ENCODE data around the gene HGF. TPM values are rescaled to one million over a fixed set of nuclear protein-coding genes. Genes with fewer than 3 reads are reported as not detected.

Gene HGF
- total and polyA plus RNA-seq, 4 donors: 3.1 to 25.5 (median 12.3) TPM

GRCh38 chr7:81753392-81753791 is 16.5 kb downstream of the HGF start:
- Histone ChIP-seq H3K4me1 (ENCODE audit: control insufficient read depth in 5 of 5, insufficient read depth in 5 of 5, low read length in 5 of 5) (no peaks in the 10 kb centered on the region), H3K27me3 (ENCODE audit: control insufficient read depth in 3 of 3, insufficient read depth in 3 of 3, low read length in 2 of 3) (no peaks in the 10 kb centered on the region), H3K27ac (ENCODE audit: low read depth in 1 of 2, low read length in 1 of 2) (no peak overlapping the region), H3K9me3 (ENCODE audit: control insufficient read depth in 4 of 4, insufficient read depth in 3 of 4, low read length in 3 of 4) (no peaks in the 10 kb centered on the region), H3K36me3 (ENCODE audit: control insufficient read depth in 4 of 4, insufficient read depth in 4 of 4, low read length in 4 of 4) (peaks cover 1 to 22% (median 9%) of the 10 kb centered on the region in 4 donors), H3K9ac (ENCODE audit: insufficient read depth in 1 of 2, low read length in 2 of 2) (no peak overlapping the region), H3K4me3 (no peak overlapping the region)
- TF ChIP-seq, protein P1, sequence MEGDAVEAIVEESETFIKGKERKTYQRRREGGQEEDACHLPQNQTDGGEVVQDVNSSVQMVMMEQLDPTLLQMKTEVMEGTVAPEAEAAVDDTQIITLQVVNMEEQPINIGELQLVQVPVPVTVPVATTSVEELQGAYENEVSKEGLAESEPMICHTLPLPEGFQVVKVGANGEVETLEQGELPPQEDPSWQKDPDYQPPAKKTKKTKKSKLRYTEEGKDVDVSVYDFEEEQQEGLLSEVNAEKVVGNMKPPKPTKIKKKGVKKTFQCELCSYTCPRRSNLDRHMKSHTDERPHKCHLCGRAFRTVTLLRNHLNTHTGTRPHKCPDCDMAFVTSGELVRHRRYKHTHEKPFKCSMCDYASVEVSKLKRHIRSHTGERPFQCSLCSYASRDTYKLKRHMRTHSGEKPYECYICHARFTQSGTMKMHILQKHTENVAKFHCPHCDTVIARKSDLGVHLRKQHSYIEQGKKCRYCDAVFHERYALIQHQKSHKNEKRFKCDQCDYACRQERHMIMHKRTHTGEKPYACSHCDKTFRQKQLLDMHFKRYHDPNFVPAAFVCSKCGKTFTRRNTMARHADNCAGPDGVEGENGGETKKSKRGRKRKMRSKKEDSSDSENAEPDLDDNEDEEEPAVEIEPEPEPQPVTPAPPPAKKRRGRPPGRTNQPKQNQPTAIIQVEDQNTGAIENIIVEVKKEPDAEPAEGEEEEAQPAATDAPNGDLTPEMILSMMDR (IDR thresholded peaks at IDR 0.05; ENCODE audit: control extremely low read depth, extremely low read depth): no peak
- ATAC-seq (ENCODE audit: insufficient read depth, low FRiP score): no peak
- 80 to 82% methylated on average over 1 of the region's 1 CpG for WGBS, 2 donors
- DNase-seq: no peak

- Histone ChIP-seq H3K4me1 (ENCODE audit: control insufficient read depth in 5 of 5, insufficient read depth in 5 of 5, low read length in 5 of 5) (no peaks in the 10 kb centered on the region), H3K27ac (ENCODE audit: low read depth in 1 of 2, low read length in 1 of 2) (no peak overlapping the region), H3K4me3 (no peak overlapping the region), H3K9ac (ENCODE audit: insufficient read depth in 1 of 2, low read length in 2 of 2) (no peak overlapping the region), H3K9me3 (ENCODE audit: control insufficient read depth in 4 of 4, insufficient read depth in 3 of 4, low read length in 3 of 4) (no peaks in the 10 kb centered on the region), H3K27me3 (ENCODE audit: control insufficient read depth in 3 of 3, insufficient read depth in 3 of 3, low read length in 2 of 3) (no peaks in the 10 kb centered on the region), H3K36me3 (ENCODE audit: control insufficient read depth in 4 of 4, insufficient read depth in 4 of 4, low read length in 4 of 4) (peaks cover 1 to 22% (median 9%) of the 10 kb centered on the region in 4 donors)
- TF ChIP-seq, protein P1 (IDR thresholded peaks at IDR 0.05; ENCODE audit: control extremely low read depth, extremely low read depth): no peak
- WGBS, 2 donors: 38 to 62% methylated on average over 3 of the region's 3 CpGs
- DNase-seq (no peak), ATAC-seq (ENCODE audit: insufficient read depth, low FRiP score) (no peak)
Observed at GRCh38 chr7:81752318-81752714, 17.5 kb downstream of the HGF start.

- H3K27me3 ChIP-seq (ENCODE audit: control insufficient read depth in 3 of 3, insufficient read depth in 3 of 3, low read length in 2 of 3): no peaks in the 10 kb centered on the region
- no peaks in the 10 kb centered on the region for H3K9me3 ChIP-seq (ENCODE audit: control insufficient read depth in 4 of 4, insufficient read depth in 3 of 4, low read length in 3 of 4)
- peaks cover 1 to 19% (median 9%) of the 10 kb centered on the region in 4 donors for H3K36me3 ChIP-seq (ENCODE audit: control insufficient read depth in 4 of 4, insufficient read depth in 4 of 4, low read length in 4 of 4)
- no peak for ATAC-seq (ENCODE audit: insufficient read depth, low FRiP score)
- TF ChIP-seq, protein P1 (IDR thresholded peaks at IDR 0.05; ENCODE audit: control extremely low read depth, extremely low read depth): no peak
- no peak overlapping the region for H3K27ac ChIP-seq (ENCODE audit: low read depth in 1 of 2, low read length in 1 of 2)
- H3K4me3 ChIP-seq: no peak overlapping the region
- no peak for DNase-seq
- WGBS, 2 donors: 48 to 75% methylated on average over 9 of the region's 9 CpGs
- no peaks in the 10 kb centered on the region for H3K4me1 ChIP-seq (ENCODE audit: control insufficient read depth in 5 of 5, insufficient read depth in 5 of 5, low read length in 5 of 5)
- H3K9ac ChIP-seq (ENCODE audit: insufficient read depth in 1 of 2, low read length in 2 of 2): no peak overlapping the region
Observed at GRCh38 chr7:81751619-81752317, 18.1 kb downstream of the HGF start.

Measured in lung (tissue), 12 donors.